ENCODE measurements around the gene ZNF516.

The ZNF516 gene

DNA sequence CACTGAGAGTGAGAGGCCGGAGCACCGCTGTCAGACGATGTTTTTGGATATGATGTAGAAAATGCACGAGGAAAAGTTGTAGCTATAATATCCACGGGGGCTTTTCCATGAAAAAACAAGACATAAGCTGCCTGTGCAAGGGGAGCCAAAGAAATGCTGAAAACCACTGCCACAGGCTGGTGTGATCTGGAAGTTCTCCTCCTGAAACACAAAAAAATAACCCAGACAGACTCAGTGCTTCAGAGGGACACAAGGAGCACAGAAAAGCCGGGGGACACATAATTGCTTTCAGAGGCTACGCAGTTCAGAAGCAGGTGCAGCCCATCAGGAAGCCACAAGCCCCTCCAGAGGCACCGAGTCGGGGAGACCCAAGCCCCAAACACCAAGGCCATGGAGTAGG lies 98.2 kb downstream of the ZNF516 start:
- DNase-seq = no peak

DNA sequence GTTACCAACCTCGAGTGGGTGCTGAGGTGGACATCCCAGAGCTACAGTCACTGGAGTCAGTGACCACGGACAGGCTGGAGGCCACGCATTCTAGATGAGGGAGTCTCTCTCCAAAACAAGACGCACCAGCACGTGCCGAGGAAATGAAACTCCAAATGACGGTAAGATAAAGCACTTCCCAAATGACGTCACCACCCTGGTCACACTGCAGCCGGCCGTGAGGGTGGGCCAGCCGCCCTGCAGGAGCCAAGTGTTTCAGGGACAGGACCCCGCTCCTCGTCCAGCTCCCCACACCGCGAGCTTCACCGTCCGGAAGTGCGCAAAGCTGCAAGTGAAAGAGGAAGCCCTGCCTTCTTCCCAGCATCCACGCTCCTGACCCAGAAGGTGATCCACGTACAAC lies 99.4 kb downstream of the ZNF516 start:
- no peak for DNase-seq

GRCh38 chr18:76394780-76395476 lies 100.1 kb downstream of the ZNF516 start:
- no peak for DNase-seq

DNA sequence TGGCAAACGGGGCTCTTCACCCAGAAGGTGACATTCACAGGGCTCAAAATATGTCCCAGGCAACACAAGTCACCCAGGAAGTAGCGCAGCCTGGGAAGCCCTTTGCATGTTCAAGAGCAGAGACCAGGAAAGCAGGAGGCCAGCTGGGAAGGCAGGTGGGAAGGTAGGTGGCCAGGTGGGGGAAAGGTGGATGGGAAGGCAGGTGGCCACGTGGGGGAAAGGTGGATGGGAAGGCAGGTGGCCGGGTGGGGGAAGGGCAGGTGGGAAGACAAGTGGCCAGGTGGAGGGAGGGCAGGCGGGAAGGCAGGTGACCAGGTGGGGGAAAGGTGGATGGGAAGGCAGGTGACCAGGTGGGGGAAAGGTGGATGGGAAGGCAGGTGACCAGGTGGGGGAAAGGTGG lies 102.7 kb downstream of the ZNF516 start:
- no peak for DNase-seq

- no peak for DNase-seq
Observed at GRCh38 chr18:76391746-76392145, 103.3 kb downstream of the ZNF516 start.

GRCh38 chr18:76391038-76391437 lies 104.0 kb downstream of the ZNF516 start:
- DNase-seq = no peak

DNA sequence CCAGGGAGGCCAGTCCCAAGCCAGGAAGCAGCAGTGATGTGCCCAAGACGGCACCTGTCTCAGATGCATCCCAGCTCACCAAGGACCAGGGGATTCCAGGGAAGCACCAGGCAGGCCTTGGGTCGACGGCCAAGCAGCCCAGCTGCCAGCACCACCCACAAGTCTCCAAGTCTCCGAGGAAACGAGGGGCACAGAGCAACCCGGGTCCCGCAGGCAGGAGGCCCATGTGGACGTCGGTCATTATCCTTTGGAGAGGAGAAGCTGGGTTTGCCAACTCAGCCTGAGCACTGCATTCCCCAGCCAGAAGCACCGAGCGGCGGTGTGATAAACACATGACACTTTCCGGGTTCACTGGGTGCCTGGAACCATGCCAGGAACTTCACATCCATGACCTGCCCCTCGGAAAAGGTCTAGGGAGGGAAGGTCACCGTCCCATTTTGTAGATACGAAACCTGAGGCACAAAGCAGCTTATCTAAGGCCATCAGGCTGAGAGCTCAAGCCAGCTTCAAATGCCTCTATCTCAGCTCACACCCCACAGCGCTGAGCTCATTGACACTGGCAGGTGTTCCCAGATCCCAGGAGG lies 104.5 kb downstream of the ZNF516 start:
- DNase-seq = no peak

DNA sequence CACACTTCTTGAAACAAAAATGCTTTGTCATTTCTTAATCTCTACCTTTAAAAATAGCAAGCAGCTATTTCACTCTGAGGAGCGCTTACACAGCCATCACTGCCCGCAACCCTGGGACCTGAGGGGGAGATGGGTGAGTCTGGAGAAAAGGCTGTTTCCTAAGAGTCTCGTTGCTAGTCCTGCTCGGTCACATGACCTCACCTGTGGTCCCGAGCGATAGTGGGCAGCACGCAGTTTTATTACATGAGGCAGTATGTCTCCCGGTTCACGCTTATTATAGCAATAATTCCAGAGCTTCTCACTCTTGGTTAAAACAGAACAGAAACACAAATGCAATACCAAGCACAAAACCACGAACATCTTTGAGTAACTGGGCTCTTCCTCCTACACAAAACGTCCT lies 105.3 kb downstream of the ZNF516 start:
- DNase-seq = no peak

GRCh38 chr18:76388891-76389423 lies 106.1 kb downstream of the ZNF516 start:
- no peak for DNase-seq

DNA sequence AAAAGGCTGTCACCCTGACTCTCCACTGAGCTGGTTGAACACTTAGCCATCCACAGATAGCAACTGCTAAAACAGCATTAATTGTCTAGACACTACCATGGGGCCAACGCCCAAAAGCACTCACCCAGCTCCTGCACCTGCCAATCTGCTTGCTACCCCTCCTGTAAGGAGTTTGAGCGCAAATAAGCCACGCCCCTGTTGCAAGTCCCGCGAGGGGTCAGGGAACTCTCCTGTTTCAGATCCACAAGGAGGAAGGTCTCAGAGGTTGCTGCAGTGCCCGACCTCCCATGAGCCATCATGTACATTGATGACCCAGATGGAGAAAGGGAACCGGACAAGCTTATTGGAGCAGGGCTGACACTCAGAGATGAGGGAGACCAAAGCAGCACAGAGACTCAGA lies 106.8 kb downstream of the ZNF516 start:
- no peak for DNase-seq

DNA sequence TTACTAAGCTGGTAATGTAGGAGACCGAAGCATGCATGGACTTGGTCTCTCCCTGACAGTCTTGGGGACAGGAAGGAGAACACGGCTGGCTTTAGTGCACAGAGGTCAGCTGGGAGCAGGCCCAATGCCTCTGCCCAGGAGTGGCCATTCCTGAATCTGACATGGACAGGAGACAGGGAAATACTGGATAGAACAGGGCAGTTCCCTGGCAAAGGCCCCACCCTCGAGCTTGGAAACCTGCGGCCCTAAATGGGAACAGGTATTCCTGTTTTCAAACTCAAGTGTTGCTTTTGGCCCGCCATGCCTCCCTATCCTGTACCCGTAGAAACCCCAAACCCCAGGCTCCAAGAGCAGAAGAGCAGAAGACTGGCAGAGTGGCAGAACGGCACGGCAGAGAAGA lies 107.4 kb downstream of the ZNF516 start:
- DNase-seq = no peak

DNA sequence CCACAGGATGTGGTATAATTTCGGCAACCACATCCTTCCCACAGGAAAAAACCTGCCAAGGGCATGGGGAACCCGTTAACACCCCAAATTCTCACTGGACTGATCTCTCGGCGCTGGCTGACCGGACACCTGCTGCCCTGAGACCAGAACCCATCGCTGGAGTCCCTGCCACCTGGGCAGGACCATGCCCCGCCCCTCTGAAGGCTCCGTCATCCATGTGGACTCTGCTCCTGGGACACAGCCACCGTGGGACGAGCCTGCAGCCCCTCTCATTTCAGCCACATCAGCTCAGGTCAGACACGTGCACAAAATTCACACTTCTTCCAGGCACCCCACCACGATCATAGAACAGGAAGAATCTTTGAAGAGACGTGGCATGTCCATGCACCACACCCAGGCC lies 108.2 kb downstream of the ZNF516 start:
- DNase-seq = no peak

GRCh38 chr18:76386071-76386470 lies 109.0 kb downstream of the ZNF516 start:
- DNase-seq = no peak

GRCh38 chr18:76385681-76385975 lies 109.4 kb downstream of the ZNF516 start:
- DNase-seq = no peak

DNA sequence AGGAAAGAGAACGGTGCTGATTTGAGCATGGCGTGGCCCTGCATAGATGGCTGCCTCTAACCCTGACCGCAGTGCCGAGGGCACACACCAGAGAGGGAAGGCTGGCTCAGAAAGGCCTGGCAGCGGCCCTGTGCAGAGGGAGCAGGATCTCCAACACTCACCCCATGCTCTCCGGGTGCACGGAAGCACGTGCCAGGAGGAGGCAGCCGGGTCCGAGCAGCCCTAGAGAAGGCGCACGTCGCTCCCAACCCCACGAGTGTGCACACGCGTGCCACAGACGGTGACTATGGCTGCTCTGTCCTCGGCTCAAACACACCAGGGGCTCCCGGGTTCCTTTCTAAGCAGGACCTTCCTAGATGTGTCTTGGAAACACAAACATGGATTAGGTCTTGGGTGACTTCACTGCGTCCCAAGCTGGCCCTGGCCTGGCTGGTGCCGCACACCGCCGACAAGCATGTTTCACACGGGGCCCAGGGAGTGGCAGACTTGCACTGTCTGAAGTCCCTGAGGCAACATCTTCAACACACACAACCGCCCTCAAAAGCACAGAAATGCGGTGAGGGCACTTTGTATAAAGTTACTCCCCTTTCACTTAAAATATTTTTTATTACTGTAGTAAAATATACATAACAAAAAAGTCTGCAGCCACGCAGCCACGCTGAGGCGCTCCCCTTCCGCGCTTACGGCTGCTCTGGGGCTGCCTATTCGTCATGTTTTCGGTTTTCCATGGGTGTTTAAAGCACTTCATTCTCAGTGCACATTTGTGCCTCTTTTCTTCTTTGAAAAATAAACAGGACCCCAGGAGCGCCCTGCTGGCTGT lies 110.0 kb downstream of the ZNF516 start:
- no peak for DNase-seq

DNA sequence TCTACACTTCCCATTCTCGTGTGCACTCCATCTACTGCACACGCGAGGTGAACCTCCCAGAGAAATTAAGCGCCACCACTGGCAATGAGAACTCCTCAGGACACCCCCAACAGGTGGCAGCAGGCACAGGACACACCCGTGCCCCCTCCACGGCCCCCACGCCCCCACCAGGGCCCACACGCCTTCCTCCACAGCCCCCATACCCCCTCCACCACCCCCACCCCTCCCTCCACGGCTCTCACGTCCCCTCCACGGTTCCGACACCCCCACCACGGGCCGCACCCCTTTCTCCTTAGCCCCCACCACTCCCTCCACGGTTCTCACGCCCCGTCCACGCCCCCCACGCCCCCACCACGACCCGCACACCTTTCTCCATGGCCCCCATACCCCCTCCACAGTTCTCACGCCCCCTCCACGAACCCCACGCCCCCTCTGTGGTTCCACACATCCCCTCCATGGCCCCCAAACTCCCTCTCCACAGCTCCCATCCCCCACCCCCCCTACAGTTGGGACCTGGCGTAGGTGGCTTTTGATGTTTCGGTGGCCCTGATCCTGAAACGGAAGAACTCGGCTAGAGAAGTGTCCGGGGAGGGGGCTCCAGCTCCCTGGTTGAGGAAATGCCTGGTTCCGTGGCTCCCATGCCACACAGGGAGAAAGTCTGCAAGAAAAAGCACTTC lies 110.8 kb downstream of the ZNF516 start:
- DNase-seq = no peak

DNA sequence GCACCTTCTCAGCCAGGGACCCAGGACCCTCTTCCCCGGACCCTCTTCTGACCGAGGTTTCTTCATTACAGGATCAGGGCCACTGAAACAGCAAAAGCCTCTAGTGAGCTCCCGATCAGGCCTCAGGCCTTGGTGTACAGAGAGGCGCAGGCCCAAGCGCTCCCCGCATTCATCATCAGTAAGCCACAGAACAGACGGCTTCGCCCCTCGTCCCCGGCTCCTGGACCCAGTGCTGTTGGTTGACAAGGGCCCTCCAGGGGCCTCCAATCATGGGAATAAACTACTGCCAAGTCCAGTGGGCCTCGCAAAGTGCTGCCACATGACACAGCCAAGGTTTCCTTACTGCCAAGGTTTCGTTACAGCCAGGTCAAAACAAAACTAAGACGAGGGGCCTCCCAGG lies 111.4 kb downstream of the ZNF516 start:
- no peak for DNase-seq

GRCh38 chr18:76382275-76382674 lies 112.8 kb downstream of the ZNF516 start:
- no peak for DNase-seq

- no peak for DNase-seq
Observed at GRCh38 chr18:76380791-76381405, 114.1 kb downstream of the ZNF516 start.

DNA sequence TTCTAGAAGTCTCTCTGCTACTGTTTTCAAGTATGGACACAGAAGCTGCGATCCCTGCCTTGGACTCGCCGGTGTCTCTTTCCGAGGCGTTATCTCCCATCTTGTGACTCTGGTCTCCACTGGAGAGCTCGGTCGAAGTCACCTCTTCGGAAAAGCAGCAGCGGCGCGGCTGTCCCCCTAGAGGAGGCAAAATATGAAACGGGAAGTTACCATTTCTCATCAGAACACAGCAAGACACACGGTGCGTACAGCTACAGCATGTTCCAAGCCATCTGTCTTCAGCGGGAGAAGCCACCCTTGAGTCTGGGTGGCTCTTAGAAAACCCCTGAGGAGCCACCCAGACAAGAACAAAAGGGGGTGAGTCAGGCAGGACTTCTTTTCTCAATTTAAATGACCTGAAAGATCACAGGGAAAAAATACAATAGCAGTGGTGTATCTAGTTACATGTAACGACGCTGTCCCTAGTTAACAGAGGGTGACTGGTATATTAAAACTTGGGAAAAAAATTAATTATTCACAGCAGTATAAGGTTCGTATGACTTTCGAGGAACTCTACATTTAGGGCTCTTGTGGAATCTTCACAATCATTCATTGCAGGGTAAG lies 114.8 kb downstream of the ZNF516 start:
- no peak for DNase-seq

- DNase-seq = no peak
Observed at GRCh38 chr18:76379226-76380126, 115.6 kb downstream of the ZNF516 start.
